NT2/D1 (cell line): ENCODE data around the gene CAPG.
"Not testable (repeated sequence)": the region's sequence is repeated elsewhere in the genome, so short reads cannot be mapped to it uniquely, and the experiment has no call there.

Experiments
- DNase-seq: peaks from one replicate; pipeline ENCODE4 v3.0.0-alpha.2; 2011; ENCODE audit warnings: low read depth, low spot score
- H3K27me3 ChIP-seq: 2 replicates; pipeline ENCODE4 v1.6.0; 2011; ENCODE audit warnings: mild to moderate bottlenecking; ENCODE audit not compliant: insufficient read length, insufficient read depth
- H3K36me3 ChIP-seq: 2 replicates; pipeline ENCODE4 v1.6.1; 2011; ENCODE audit warnings: mild to moderate bottlenecking, low read length, mixed read lengths; ENCODE audit not compliant: insufficient read depth, insufficient read length
- H3K4me1 ChIP-seq: 2 replicates; pipeline ENCODE4 v1.5.1; 2011; ENCODE audit not compliant: insufficient read depth, insufficient read length
- H3K4me3 ChIP-seq: 2 replicates; pipeline ENCODE4 v1.5.1; 2011; ENCODE audit warnings: low read depth; ENCODE audit not compliant: insufficient read length
- H3K9ac ChIP-seq: 2 replicates; pipeline ENCODE4 v1.6.0; 2011; ENCODE audit warnings: low read depth; ENCODE audit not compliant: insufficient read length
- H3K9me3 ChIP-seq: 2 replicates; pipeline ENCODE4 v1.5.1; 2011; ENCODE audit warnings: mild to moderate bottlenecking, low read length; ENCODE audit not compliant: insufficient read depth
- SUZ12 ChIP-seq: IDR thresholded peaks from 2 replicates; pipeline ENCODE4 v1.6.1; 2011; ENCODE audit not compliant: insufficient read length, insufficient read depth; ENCODE audit errors: extremely low read depth
- YY1 ChIP-seq: IDR thresholded peaks from 2 replicates; pipeline ENCODE4 v1.6.1; 2011; ENCODE audit not compliant: insufficient read length, insufficient read depth
- ZNF274 ChIP-seq: IDR thresholded peaks from 2 replicates; pipeline ENCODE4 v1.6.1; 2011; ENCODE audit warnings: mild to moderate bottlenecking, low read depth, low read length

CAPG gene

GRCh38 chr2:85390941-85391669, 19.1 kb downstream of the CAPG start:
- H3K9ac ChIP-seq, result no peak overlapping the region
- TF ChIP-seq YY1 (no peak), ZNF274 (no peak), SUZ12 (no peak)
- no peaks in the 10 kb centered on the region for H3K9me3 ChIP-seq
- peak; percentile 50 for DNase-seq
- peaks cover 57% of the 10 kb centered on the region for H3K36me3 ChIP-seq
- H3K4me1 ChIP-seq, result peaks cover 5% of the 10 kb centered on the region
- no peak overlapping the region for H3K4me3 ChIP-seq
- H3K27me3 ChIP-seq, result no peaks in the 10 kb centered on the region

- no peaks in the 10 kb centered on the region for H3K27me3 ChIP-seq
- no peak overlapping the region for H3K9ac ChIP-seq
- no peak for TF ChIP-seq YY1
- no peak for TF ChIP-seq ZNF274
- no peak for TF ChIP-seq SUZ12
- H3K9me3 ChIP-seq, result no peaks in the 10 kb centered on the region
- H3K36me3 ChIP-seq, result peaks cover 40% of the 10 kb centered on the region
- no peak for DNase-seq
- H3K4me3 ChIP-seq, result no peak overlapping the region
- no peaks in the 10 kb centered on the region for H3K4me1 ChIP-seq
These were observed 21.2 kb downstream of the CAPG start for GRCh38 chr2:85388878-85389538.

GRCh38 chr2:85387754-85388153, 22.4 kb downstream of the CAPG start:
- Histone ChIP-seq H3K4me1 (peaks cover 2% of the 10 kb centered on the region), H3K36me3 (peaks cover 36% of the 10 kb centered on the region)
- TF ChIP-seq ZNF274 (no peak), SUZ12 (no peak), YY1 (no peak)

GRCh38 chr2:85385746-85386145, 24.4 kb downstream of the CAPG start:
- H3K9me3 ChIP-seq, result peaks cover 2% of the 10 kb centered on the region; the same call in 1 of the 2 replicates
- TF ChIP-seq YY1, result no peak
- TF ChIP-seq SUZ12, result no peak
- no peak for TF ChIP-seq ZNF274
- peaks cover 25% of the 10 kb centered on the region for H3K36me3 ChIP-seq
- DNase-seq, result no peak
- peaks cover 2% of the 10 kb centered on the region for H3K4me1 ChIP-seq
- no peak overlapping the region for H3K4me3 ChIP-seq
- no peak overlapping the region for H3K9ac ChIP-seq
- H3K27me3 ChIP-seq, result no peaks in the 10 kb centered on the region

More at GRCh38 chr2:85387754-85388153, 22.4 kb downstream of the CAPG start:
- H3K4me3 ChIP-seq, result no peak overlapping the region
- no peaks in the 10 kb centered on the region for H3K9me3 ChIP-seq
- H3K9ac ChIP-seq, result no peak overlapping the region
- no peak for DNase-seq
- H3K27me3 ChIP-seq, result no peaks in the 10 kb centered on the region

- Histone ChIP-seq H3K4me1 (peaks cover 2% of the 10 kb centered on the region), H3K9me3 (peaks cover 7% of the 10 kb centered on the region; the same call in 1 of the 2 replicates), H3K36me3 (peaks cover 7% of the 10 kb centered on the region), H3K27me3 (no peaks in the 10 kb centered on the region), H3K4me3 (no peak overlapping the region), H3K9ac (no peak overlapping the region)
- DNase-seq, result no peak
- TF ChIP-seq SUZ12, result no peak
- TF ChIP-seq YY1, result no peak
- no peak for TF ChIP-seq ZNF274
These were observed 26.3 kb downstream of the CAPG start for GRCh38 chr2:85383850-85384249.

- not testable (repeated sequence) for H3K36me3 ChIP-seq, H3K4me3 ChIP-seq, H3K9ac ChIP-seq, H3K4me1 ChIP-seq, DNase-seq, H3K9me3 ChIP-seq, H3K27me3 ChIP-seq
These were observed 27.0 kb downstream of the CAPG start for GRCh38 chr2:85383151-85383550.

GRCh38 chr2:85380048-85380447, 30.1 kb downstream of the CAPG start:
- DNase-seq, result no peak
- H3K36me3 ChIP-seq, result peaks cover 5% of the 10 kb centered on the region

More at GRCh38 chr2:85380048-85380447, 30.1 kb downstream of the CAPG start:
- Histone ChIP-seq H3K4me1 (peaks cover 2% of the 10 kb centered on the region), H3K4me3 (no peak overlapping the region), H3K9ac (no peak overlapping the region), H3K9me3 (peaks cover 7% of the 10 kb centered on the region; the same call in 1 of the 2 replicates), H3K27me3 (no peaks in the 10 kb centered on the region)
- no peak for TF ChIP-seq YY1
- no peak for TF ChIP-seq SUZ12
- no peak for TF ChIP-seq ZNF274
